ENCODE data around the gene C15orf62. TPM values are rescaled to one million over a fixed set of nuclear protein-coding genes. Genes with fewer than 3 reads are reported as not detected.
A peak's percentile ranks its signal among the peaks of the same experiment; 100 is the strongest.

C15orf62 gene
- total RNA-seq, 4 donors from 2014 or later: 0.13 to 0.79 (median 0.22) TPM; not detected in 1

GRCh38 chr15:40763801-40764628, 5.8 kb upstream of the C15orf62 start, which contains the start of gene GCHFR:
TSS of gene GCHFR (plus strand) at chr15:40764068. CDS start at chr15:40764181, 113 bp downstream.
- Histone ChIP-seq H3K36me3 (peaks cover 0 to 3% of the 10 kb centered on the region in 2 donors), H3K4me3 (replicated peaks in 1 of 3) (peak within 1 kb of the TSS; percentile 2 to 48 (median 6)), H3K9me3 (no peaks in the 10 kb centered on the region), H3K27ac (peak within 1 kb of the TSS; percentile 70 to 87 (median 76)), H3K4me1 (peaks cover 18 to 35% of the 10 kb centered on the region in 2 donors), H3K27me3 (no peaks in the 10 kb centered on the region)
- WGBS, 2 donors: 0% methylated on average over 8 to 11 of the region's 75 CpGs
- intact Hi-C loops (cut with DNase I): loop anchor here (10.0 kb wide), 1 partner anchor 131 kb away; the partner anchor contains the start of gene VPS18
- DNase-seq: peak; percentile 86 to 88
- peak in 3 of 6 experiments; percentile 27 to 48 (median 48) for TF ChIP-seq CTCF (IDR thresholded peaks at IDR 0.05)
- peak in 1 of 2 donors; percentile 67 for TF ChIP-seq POLR2A (IDR thresholded peaks at IDR 0.05)

- Histone ChIP-seq H3K4me3 (replicated peaks in 1 of 3) (peak overlapping the region in 2 of 3 donors; percentile 6 to 48), H3K27me3 (no peaks in the 10 kb centered on the region), H3K36me3 (peaks cover 0 to 3% of the 10 kb centered on the region in 2 donors), H3K4me1 (peaks cover 18 to 42% of the 10 kb centered on the region in 2 donors), H3K9me3 (no peaks in the 10 kb centered on the region), H3K27ac (peak overlapping the region; percentile 70 to 87 (median 76))
- DNase-seq: peak in 1 of 2 donors; percentile 24
- no peak for TF ChIP-seq CTCF (IDR thresholded peaks at IDR 0.05)
- no peak for TF ChIP-seq POLR2A (IDR thresholded peaks at IDR 0.05)
- 28 to 34% methylated on average over 8 of the region's 8 CpGs for WGBS, 2 donors
- intact Hi-C loops (cut with DNase I): loop anchor here (10.0 kb wide), 1 partner anchor 130 kb away; the partner anchor contains the start of gene VPS18
Observed at GRCh38 chr15:40764629-40765103, 5.1 kb upstream of the C15orf62 start.

- Histone ChIP-seq H3K27ac (no peak overlapping the region), H3K4me1 (peaks cover 18 to 50% of the 10 kb centered on the region in 2 donors), H3K27me3 (no peaks in the 10 kb centered on the region), H3K9me3 (no peaks in the 10 kb centered on the region), H3K36me3 (peaks cover 0 to 3% of the 10 kb centered on the region in 2 donors), H3K4me3 (replicated peaks in 1 of 3) (no peak overlapping the region)
- TF ChIP-seq POLR2A (IDR thresholded peaks at IDR 0.05) (no peak), CTCF (IDR thresholded peaks at IDR 0.05) (no peak)
- intact Hi-C loops (cut with DNase I): loop anchor here (10.0 kb wide), 1 partner anchor 128 kb away; the partner anchor contains the start of gene VPS18
- no peak for DNase-seq
- 81 to 87% methylated on average over 5 to 7 of the region's 7 CpGs for WGBS, 2 donors
Observed at GRCh38 chr15:40766194-40766815, 3.5 kb upstream of the C15orf62 start.

GRCh38 chr15:40766906-40767837, 2.6 kb upstream of the C15orf62 start:
- intact Hi-C loops (cut with DNase I): loop anchor here (10.0 kb wide), 1 partner anchor 128 kb away; the partner anchor contains the start of gene VPS18
- Histone ChIP-seq H3K9me3 (no peaks in the 10 kb centered on the region), H3K4me3 (replicated peaks in 1 of 3) (no peak overlapping the region), H3K4me1 (peaks cover 18 to 50% of the 10 kb centered on the region in 2 donors), H3K27me3 (no peaks in the 10 kb centered on the region), H3K36me3 (peaks cover 0 to 3% of the 10 kb centered on the region in 2 donors), H3K27ac (no peak overlapping the region)
- 93 to 95% methylated on average over 19 to 26 of the region's 32 CpGs for WGBS, 2 donors
- DNase-seq: no peak
- TF ChIP-seq POLR2A (IDR thresholded peaks at IDR 0.05) (no peak), CTCF (IDR thresholded peaks at IDR 0.05) (no peak)

All from thyroid gland (tissue), 4 donors.